Uterus (tissue), 4 donors: Measurements from ENCODE around the gene TJP3. TPM values are rescaled to one million over a fixed set of nuclear protein-coding genes. Genes with fewer than 3 reads are reported as not detected.

Experiments
- DNase-seq, 2 donors: peaks; one replicate each; pipeline ENCODE4 v3.0.0-alpha.2; 2019 to 2020
- H3K27ac ChIP-seq, 2 donors: fragments of 200-600 bp; sonication (generic); 1 replicate in 1 of 2; 2 replicates in 1 of 2; pipeline ENCODE4 v1.5.1; 2016 to 2018
- H3K27me3 ChIP-seq, 2 donors: fragments of 200-600 bp; sonication (generic); one replicate each; pipeline ENCODE4 v1.5.1; 2018 to 2019; ENCODE audit warnings: control low read depth in 1 of 2
- H3K36me3 ChIP-seq, 2 donors: fragments of 200-600 bp; sonication (generic); one replicate each; pipeline ENCODE4 v1.5.1; 2019; ENCODE audit warnings: control low read depth in 1 of 2
- H3K4me1 ChIP-seq, 2 donors: fragments of 200-600 bp; sonication (generic); one replicate each; pipeline ENCODE4 v1.5.1; 2018 to 2019; ENCODE audit warnings: control low read depth in 1 of 2
- H3K4me3 ChIP-seq, 2 donors: fragments of 200-600 bp; sonication (generic); 1 replicate in 1 of 2; 2 replicates in 1 of 2; pipeline ENCODE4 v1.5.1; 2018 to 2019; ENCODE audit warnings: mild to moderate bottlenecking in 1 of 2
- H3K9me3 ChIP-seq, 2 donors: fragments of 200-600 bp; sonication (generic); one replicate each; pipeline ENCODE4 v1.5.1; 2019; ENCODE audit warnings: control low read depth in 1 of 2
- CTCF ChIP-seq, 4 experiments: fragments of 200-600 bp in 2 of 4; fragments of 450-650 bp in 2 of 4; sonication (generic) in 2 of 4; IDR thresholded peaks; one replicate each; pipeline ENCODE4 v1.5.1; 2016 to 2019; ENCODE audit warnings: antibody characterized with exemption in 4 of 4, mild to moderate bottlenecking in 2 of 4, moderate library complexity in 1 of 4
- POLR2A ChIP-seq, 2 donors: fragments of 450-650 bp; IDR thresholded peaks; one replicate each; pipeline ENCODE4 v1.6.1; 2016; ENCODE audit warnings: antibody characterized with exemption in 2 of 2, mild to moderate bottlenecking in 1 of 2, moderate library complexity in 1 of 2
- intact Hi-C: fragments of 100-400 bp; cut with DNase I; formaldehyde crosslinking; loops from one replicate; pipeline ENCODE4 v1.15.1; 2023; ENCODE audit warnings: low total_unique reads
- total RNA-seq, 4 donors: library from RNA; depleted of rRNA in 3 of 4; stranded (reverse); fragments of >200 nt in 3 of 4; gene quantifications; one replicate each; pipeline versions ENCODE4 v1.1.0 to v1.2.4, GENCODE V29; 2014 to 2023
- donor health status: DM: yes; HTN: yes; CAD: no.

Gene TJP3
- total RNA-seq, 4 donors from 2014 or later = 0.37 to 7.4 (median 3.9) TPM

GRCh38 chr19:3782903-3783302 lies 74.7 kb downstream of the TJP3 start:
- no peak overlapping the region for H3K4me3 ChIP-seq
- TF ChIP-seq POLR2A (IDR thresholded peaks at IDR 0.05) (no peak), CTCF (IDR thresholded peaks at IDR 0.05) (no peak)
- H3K27ac ChIP-seq = no peak overlapping the region
- no peak for DNase-seq
- no peaks in the 10 kb centered on the region for H3K36me3 ChIP-seq
- peaks cover 0 to 19% of the 10 kb centered on the region in 2 donors for H3K9me3 ChIP-seq
- no peaks in the 10 kb centered on the region for H3K4me1 ChIP-seq
- intact Hi-C loops = no loop called here
- H3K27me3 ChIP-seq = peaks cover 0 to 4% of the 10 kb centered on the region in 2 donors

GRCh38 chr19:3783660-3784584 lies 75.7 kb downstream of the TJP3 start:
- no peak for DNase-seq
- Histone ChIP-seq H3K27ac (no peak overlapping the region), H3K4me3 (no peak overlapping the region), H3K36me3 (no peaks in the 10 kb centered on the region), H3K9me3 (peaks cover 0 to 19% of the 10 kb centered on the region in 2 donors), H3K27me3 (peaks cover 0 to 4% of the 10 kb centered on the region in 2 donors), H3K4me1 (no peaks in the 10 kb centered on the region)
- intact Hi-C loops = no loop called here
- TF ChIP-seq POLR2A (IDR thresholded peaks at IDR 0.05) (no peak), CTCF (IDR thresholded peaks at IDR 0.05) (no peak)

- Histone ChIP-seq H3K27me3 (peaks cover 0 to 4% of the 10 kb centered on the region in 2 donors), H3K27ac (no peak overlapping the region), H3K4me1 (no peaks in the 10 kb centered on the region), H3K36me3 (no peaks in the 10 kb centered on the region), H3K4me3 (no peak overlapping the region), H3K9me3 (peaks cover 0 to 19% of the 10 kb centered on the region in 2 donors)
- no peak for TF ChIP-seq CTCF (IDR thresholded peaks at IDR 0.05)
- no peak for TF ChIP-seq POLR2A (IDR thresholded peaks at IDR 0.05)
- intact Hi-C loops = no loop called here
- no peak for DNase-seq
Measured at GRCh38 chr19:3784607-3785450, 76.6 kb downstream of the TJP3 start.

GRCh38 chr19:3785451-3785937 lies 77.3 kb downstream of the TJP3 start:
- Histone ChIP-seq H3K9me3 (peaks cover 0 to 19% of the 10 kb centered on the region in 2 donors), H3K27ac (no peak overlapping the region), H3K36me3 (no peaks in the 10 kb centered on the region), H3K4me3 (no peak overlapping the region), H3K27me3 (peaks cover 0 to 4% of the 10 kb centered on the region in 2 donors), H3K4me1 (no peaks in the 10 kb centered on the region)
- TF ChIP-seq CTCF (IDR thresholded peaks at IDR 0.05) = no peak
- TF ChIP-seq POLR2A (IDR thresholded peaks at IDR 0.05) = no peak
- intact Hi-C loops = no loop called here
- DNase-seq = no peak
